Breast epithelium (tissue), 4 donors: Measurements from ENCODE around the gene LELP1. TPM values are rescaled to one million over a fixed set of nuclear protein-coding genes. Genes with fewer than 3 reads are reported as not detected.

Source experiments
- DNase-seq, 2 donors: peaks; one replicate each; pipeline ENCODE4 v3.0.0-alpha.2; 2019; ENCODE audit warnings: low spot score in 2 of 2
- H3K27ac ChIP-seq, 2 donors: fragments of 200-600 bp; sonication (generic) in 1 of 2; one replicate each; pipeline ENCODE4 v1.5.1; 2016 to 2019; ENCODE audit warnings: mild to moderate bottlenecking in 1 of 2
- H3K27me3 ChIP-seq, 2 donors: fragments of 200-600 bp; sonication (generic) in 1 of 2; one replicate each; pipeline versions ENCODE4 v1.5.1 to v1.6.0; 2017 to 2019; ENCODE audit warnings: control low read depth in 1 of 2, mild to moderate bottlenecking in 1 of 2
- H3K36me3 ChIP-seq: fragments of 200-600 bp; one replicate; pipeline ENCODE4 v1.5.1; 2019
- H3K4me1 ChIP-seq, 2 donors: fragments of 200-600 bp; sonication (generic); one replicate each; pipeline ENCODE4 v1.5.1; 2016 to 2019; ENCODE audit warnings: control low read depth in 1 of 2
- H3K4me3 ChIP-seq, 3 donors: fragments of 200-600 bp; sonication (generic); 1 replicate in 2 of 3; 2 replicates in 1 of 3; pipeline ENCODE4 v1.5.1; 2016 to 2019; ENCODE audit warnings: mild to moderate bottlenecking in 3 of 3, moderate library complexity in 2 of 3
- H3K9me3 ChIP-seq, 2 donors: fragments of 200-600 bp; sonication (generic) in 1 of 2; one replicate each; pipeline ENCODE4 v1.5.1; 2016 to 2019; ENCODE audit warnings: control low read depth in 1 of 2
- POLR2A ChIP-seq: fragments of 450-650 bp; IDR thresholded peaks from one replicate; pipeline ENCODE4 v1.6.1; 2016; ENCODE audit warnings: antibody characterized with exemption, mild to moderate bottlenecking, moderate library complexity
- POLR2AphosphoS5 ChIP-seq, 3 donors: sonication (generic); formaldehyde crosslinking; IDR thresholded peaks; one replicate each; pipeline ENCODE4 v1.6.1; 2017; ENCODE audit warnings: antibody characterized with exemption in 3 of 3
- intact Hi-C: fragments of 100-400 bp; cut with DNase I; formaldehyde crosslinking; loops from one replicate; pipeline ENCODE4 v1.15.1; 2023; ENCODE audit warnings: low total_unique reads
- total RNA-seq, 3 donors: library from RNA; depleted of rRNA; stranded (reverse); fragments of >200 nt; gene quantifications; one replicate each; pipeline ENCODE4 v1.1.0, GENCODE V29; 2016
- TF ChIP-seq, protein P1 (sequence below), 3 donors: fragments of 450-650 bp; IDR thresholded peaks; one replicate each; pipeline ENCODE4 v1.5.1; 2016 to 2017; ENCODE audit warnings: antibody characterized with exemption in 3 of 3, mild to moderate bottlenecking in 3 of 3, moderate library complexity in 3 of 3

Gene LELP1
- total RNA-seq, 3 donors from 2014 or later: not detected

DNA sequence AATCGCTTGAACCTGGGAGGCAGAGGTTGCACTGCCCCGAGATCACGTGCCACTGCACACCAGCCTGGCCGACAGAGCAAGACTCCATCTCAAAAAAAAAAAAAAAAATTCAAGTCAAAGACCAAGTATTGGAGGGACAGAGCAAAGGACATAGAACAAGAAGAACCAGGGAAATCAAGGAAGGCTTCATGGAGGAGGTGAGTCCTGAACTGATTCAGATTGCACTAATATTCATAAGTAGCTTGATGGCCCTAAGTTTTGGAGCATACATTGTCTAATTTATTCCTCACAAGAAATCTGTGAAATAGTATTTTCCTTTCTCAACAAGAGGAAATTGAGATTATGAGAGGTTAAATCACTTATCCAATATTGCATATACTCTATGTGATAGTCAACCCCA, 10.3 kb downstream of the LELP1 start:
- TF ChIP-seq POLR2AphosphoS5 (IDR thresholded peaks at IDR 0.05) (no peak), POLR2A (no peak)
- TF ChIP-seq, protein P1, sequence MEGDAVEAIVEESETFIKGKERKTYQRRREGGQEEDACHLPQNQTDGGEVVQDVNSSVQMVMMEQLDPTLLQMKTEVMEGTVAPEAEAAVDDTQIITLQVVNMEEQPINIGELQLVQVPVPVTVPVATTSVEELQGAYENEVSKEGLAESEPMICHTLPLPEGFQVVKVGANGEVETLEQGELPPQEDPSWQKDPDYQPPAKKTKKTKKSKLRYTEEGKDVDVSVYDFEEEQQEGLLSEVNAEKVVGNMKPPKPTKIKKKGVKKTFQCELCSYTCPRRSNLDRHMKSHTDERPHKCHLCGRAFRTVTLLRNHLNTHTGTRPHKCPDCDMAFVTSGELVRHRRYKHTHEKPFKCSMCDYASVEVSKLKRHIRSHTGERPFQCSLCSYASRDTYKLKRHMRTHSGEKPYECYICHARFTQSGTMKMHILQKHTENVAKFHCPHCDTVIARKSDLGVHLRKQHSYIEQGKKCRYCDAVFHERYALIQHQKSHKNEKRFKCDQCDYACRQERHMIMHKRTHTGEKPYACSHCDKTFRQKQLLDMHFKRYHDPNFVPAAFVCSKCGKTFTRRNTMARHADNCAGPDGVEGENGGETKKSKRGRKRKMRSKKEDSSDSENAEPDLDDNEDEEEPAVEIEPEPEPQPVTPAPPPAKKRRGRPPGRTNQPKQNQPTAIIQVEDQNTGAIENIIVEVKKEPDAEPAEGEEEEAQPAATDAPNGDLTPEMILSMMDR (IDR thresholded peaks at IDR 0.05): no peak
- peaks cover 0 to 6% of the 10 kb centered on the region in 2 donors for H3K27me3 ChIP-seq
- no peaks in the 10 kb centered on the region for H3K4me1 ChIP-seq
- intact Hi-C loops: no loop called here
- no peaks in the 10 kb centered on the region for H3K36me3 ChIP-seq
- no peak overlapping the region for H3K4me3 ChIP-seq
- no peak overlapping the region for H3K27ac ChIP-seq
- DNase-seq: no peak
- H3K9me3 ChIP-seq: no peaks in the 10 kb centered on the region

DNA sequence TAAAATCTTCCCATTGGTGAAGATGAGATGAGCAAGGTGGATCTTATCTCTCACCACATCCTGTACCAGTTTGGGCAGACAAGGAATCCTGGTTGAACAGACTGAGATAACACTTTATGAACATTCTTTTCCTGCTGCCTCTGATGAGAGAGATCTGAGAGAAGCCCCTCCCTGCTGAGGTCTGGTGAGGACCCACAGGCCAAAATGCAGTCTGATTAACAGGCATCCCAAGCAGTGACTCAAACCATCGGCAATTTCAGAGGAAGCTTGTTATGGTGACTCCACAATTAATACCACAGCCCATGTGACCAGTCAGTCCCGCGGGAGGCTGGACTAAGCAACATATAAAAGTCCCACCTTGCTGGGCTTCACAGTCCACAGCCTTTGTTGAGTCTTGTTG, 14.0 kb downstream of the LELP1 start, which contains the start of gene PRR9:
Gene PRR9 (plus strand): TSS at position 373 of the 400 bp plus-strand sequence. CDS start 561 bp downstream, outside the sequence.
- no peak within 1 kb of the TSS for H3K27ac ChIP-seq
- intact Hi-C loops: no loop called here
- H3K4me1 ChIP-seq: no peaks in the 10 kb centered on the region
- H3K36me3 ChIP-seq: no peaks in the 10 kb centered on the region
- no peaks in the 10 kb centered on the region for H3K27me3 ChIP-seq
- no peaks in the 10 kb centered on the region for H3K9me3 ChIP-seq
- TF ChIP-seq, protein P1 (IDR thresholded peaks at IDR 0.05): no peak
- TF ChIP-seq POLR2AphosphoS5 (IDR thresholded peaks at IDR 0.05): no peak
- TF ChIP-seq POLR2A: no peak
- DNase-seq: no peak
- no peak within 1 kb of the TSS for H3K4me3 ChIP-seq

DNA sequence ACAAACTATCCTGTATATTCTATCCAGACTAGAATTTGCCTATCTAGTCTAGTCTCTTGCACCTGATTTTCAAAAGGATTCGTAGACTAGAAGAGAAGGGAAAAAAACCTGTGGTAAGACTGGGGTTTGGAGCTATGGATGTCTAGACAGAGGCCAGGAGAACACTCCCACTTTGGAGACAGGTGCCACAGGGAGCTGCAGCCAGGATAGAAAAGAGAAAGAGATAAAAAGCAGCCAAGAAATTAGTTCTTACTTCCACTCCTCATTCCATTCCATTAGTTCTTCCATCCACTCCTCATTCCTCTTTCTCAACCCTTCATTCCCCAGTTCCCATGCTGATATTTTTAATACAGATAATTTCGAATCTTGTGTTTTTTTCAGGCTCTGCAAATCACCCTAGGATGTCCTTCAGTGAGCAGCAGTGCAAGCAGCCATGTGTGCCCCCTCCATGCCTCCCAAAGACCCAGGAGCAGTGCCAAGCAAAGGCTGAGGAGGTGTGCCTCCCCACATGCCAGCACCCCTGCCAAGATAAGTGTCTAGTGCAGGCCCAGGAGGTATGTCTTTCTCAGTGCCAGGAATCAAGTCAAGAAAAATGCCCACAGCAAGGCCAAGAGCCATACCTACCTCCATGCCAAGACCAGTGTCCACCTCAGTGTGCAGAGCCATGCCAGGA, 14.7 kb downstream of the LELP1 start:
- TF ChIP-seq, protein P1 (IDR thresholded peaks at IDR 0.05): no peak
- no peak for TF ChIP-seq POLR2A
- no peak for TF ChIP-seq POLR2AphosphoS5 (IDR thresholded peaks at IDR 0.05)
- Histone ChIP-seq H3K9me3 (no peaks in the 10 kb centered on the region), H3K4me3 (no peak overlapping the region), H3K36me3 (no peaks in the 10 kb centered on the region), H3K27ac (no peak overlapping the region), H3K27me3 (no peaks in the 10 kb centered on the region), H3K4me1 (no peaks in the 10 kb centered on the region)
- intact Hi-C loops: no loop called here
- no peak for DNase-seq

DNA sequence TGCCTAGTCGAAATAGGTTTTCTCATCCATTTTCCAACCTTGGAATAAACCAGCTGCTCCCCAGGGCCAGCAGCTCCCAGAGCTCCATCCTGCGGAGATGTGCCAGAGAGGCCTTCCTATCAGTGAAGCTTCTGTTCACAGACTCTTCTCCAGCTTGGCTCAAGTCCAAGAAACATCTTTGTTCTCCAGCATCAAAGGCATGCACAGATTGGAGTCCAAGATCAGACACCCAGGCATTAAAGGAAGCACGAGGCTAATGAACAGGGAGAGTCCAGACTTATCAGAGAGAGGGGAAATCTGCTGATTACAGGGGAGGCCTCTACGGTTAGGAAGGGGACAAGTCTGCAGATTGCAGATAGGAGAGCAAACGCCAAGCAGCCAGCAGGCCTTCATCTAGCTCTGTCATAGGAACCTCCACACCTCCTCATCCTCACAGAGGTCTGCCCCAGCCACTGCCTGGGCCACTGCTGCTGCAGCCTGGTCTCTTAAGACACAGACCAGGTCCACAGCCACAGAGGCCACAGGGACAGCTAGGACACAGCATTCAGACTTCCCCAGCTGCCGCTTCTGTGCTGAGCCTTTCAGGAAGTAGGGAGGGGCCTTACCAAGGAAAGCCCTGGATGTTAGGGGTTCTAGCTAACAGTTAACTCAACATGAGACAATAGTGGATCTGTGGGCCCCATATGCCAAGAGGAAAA, 17.5 kb downstream of the LELP1 start:
- no peak overlapping the region for H3K4me3 ChIP-seq
- TF ChIP-seq, protein P1 (IDR thresholded peaks at IDR 0.05): no peak
- TF ChIP-seq POLR2A (no peak), POLR2AphosphoS5 (IDR thresholded peaks at IDR 0.05) (no peak)
- DNase-seq: no peak
- no peak overlapping the region for H3K27ac ChIP-seq
- no peaks in the 10 kb centered on the region for H3K36me3 ChIP-seq
- H3K4me1 ChIP-seq: no peaks in the 10 kb centered on the region
- no peaks in the 10 kb centered on the region for H3K9me3 ChIP-seq
- intact Hi-C loops: no loop called here
- H3K27me3 ChIP-seq: peaks cover 0 to 5% of the 10 kb centered on the region in 2 donors
